ENCODE results near the gene PEX6.

Gene PEX6

DNA sequence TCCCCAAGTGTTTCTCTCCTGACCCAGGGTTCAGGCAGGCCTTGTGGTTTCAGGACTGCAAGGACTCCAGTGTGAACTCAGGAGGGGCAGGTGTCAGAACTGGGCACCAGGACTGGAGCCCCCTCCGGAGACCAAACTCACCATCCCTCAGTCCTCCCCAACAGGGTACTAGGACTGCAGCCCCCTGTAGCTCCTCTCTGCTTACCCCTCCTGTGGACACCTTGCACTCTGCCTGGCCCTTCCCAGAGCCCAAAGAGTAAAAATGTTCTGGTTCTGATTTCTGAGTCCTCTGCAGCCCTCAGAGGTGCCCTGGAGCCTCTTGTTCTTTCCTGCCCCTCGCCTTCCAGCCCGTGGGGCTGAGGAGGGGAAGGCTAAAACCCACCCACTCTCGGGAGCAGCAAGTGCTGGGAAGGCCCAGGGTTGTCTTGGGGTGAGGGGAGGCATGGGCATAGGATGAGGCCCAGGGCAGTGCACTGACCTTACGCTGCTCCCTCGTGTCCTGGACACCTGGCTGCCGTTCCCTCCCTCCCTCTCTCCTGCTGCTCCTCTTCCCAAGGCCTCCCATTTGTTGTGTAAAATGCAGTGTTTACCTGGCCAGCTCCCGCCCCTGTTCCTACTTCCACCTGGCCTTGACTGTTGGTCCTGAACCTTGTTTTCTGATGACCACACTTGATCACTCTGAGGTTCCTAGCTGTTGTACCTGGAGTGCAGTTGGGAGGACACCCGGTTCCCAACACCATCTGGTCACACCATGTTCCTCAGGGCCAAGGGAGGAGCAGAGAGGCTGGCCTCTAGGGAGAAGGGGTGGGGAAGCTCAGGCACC lies 39.8 kb downstream of the PEX6 start:
- H3K9me3 ChIP-seq (ENCODE audit: insufficient read depth, low read depth, low read length), result no peaks in the 10 kb centered on the region
- no peak overlapping the region for H3K9ac ChIP-seq (ENCODE audit: low read depth, low read length, poor library complexity, severe bottlenecking)
- H3K4me1 ChIP-seq (ENCODE audit: insufficient read depth, low read length, poor library complexity, severe bottlenecking), result peaks cover 3% of the 10 kb centered on the region
- H3K27me3 ChIP-seq (ENCODE audit: insufficient read depth, low read length, poor library complexity, severe bottlenecking), result no peaks in the 10 kb centered on the region
- peaks cover 31% of the 10 kb centered on the region for H4K20me1 ChIP-seq (ENCODE audit: insufficient read depth, low read length, poor library complexity, severe bottlenecking)
- H3K9me2 ChIP-seq (replicated peaks; ENCODE audit: low read depth, low read length), result no peaks in the 10 kb centered on the region
- H3K36me3 ChIP-seq (ENCODE audit: insufficient read depth, low read length), result peaks cover 70% of the 10 kb centered on the region; the same call in 1 of the 2 replicates
- H3K4me2 ChIP-seq (ENCODE audit: low read depth, low read length, poor library complexity, severe bottlenecking), result no peak overlapping the region
- no peak overlapping the region for H2AFZ ChIP-seq (ENCODE audit: low read length)
- no peak overlapping the region for H3K4me3 ChIP-seq (ENCODE audit: low read length, poor library complexity, severe bottlenecking)
- H3K79me2 ChIP-seq (ENCODE audit: insufficient read depth, low read length), result peaks cover 46% of the 10 kb centered on the region
- TF ChIP-seq, protein P1, sequence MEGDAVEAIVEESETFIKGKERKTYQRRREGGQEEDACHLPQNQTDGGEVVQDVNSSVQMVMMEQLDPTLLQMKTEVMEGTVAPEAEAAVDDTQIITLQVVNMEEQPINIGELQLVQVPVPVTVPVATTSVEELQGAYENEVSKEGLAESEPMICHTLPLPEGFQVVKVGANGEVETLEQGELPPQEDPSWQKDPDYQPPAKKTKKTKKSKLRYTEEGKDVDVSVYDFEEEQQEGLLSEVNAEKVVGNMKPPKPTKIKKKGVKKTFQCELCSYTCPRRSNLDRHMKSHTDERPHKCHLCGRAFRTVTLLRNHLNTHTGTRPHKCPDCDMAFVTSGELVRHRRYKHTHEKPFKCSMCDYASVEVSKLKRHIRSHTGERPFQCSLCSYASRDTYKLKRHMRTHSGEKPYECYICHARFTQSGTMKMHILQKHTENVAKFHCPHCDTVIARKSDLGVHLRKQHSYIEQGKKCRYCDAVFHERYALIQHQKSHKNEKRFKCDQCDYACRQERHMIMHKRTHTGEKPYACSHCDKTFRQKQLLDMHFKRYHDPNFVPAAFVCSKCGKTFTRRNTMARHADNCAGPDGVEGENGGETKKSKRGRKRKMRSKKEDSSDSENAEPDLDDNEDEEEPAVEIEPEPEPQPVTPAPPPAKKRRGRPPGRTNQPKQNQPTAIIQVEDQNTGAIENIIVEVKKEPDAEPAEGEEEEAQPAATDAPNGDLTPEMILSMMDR (conservative IDR thresholded peaks at IDR 0.05; ENCODE audit: low read length), result no peak
- no peak for TF ChIP-seq EZH2phosphoT487 (IDR thresholded peaks at IDR 0.05; ENCODE audit: borderline replicate concordance)
- H3F3A ChIP-seq (ENCODE audit: low read depth), result no peaks in the 10 kb centered on the region

DNA sequence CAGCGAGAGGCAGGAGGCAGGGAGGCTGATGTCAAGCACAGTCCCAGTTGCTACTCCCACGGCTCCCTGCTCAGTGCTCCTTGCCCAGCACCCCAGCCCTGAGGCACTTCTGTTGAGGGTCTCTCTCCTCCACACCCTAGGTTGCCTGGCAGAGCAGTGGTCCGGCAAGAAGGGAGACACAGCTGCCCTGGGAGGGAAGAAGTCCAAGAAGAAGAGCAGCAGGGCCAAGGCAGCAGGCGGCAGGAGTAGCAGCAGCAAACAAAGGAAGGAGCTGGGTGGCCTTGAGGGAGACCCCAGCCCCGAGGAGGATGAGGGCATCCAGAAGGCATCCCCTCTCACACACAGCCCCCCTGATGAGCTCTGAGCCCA lies 40.6 kb downstream of the PEX6 start:
- peaks cover 39% of the 10 kb centered on the region for H4K20me1 ChIP-seq (ENCODE audit: insufficient read depth, low read length, poor library complexity, severe bottlenecking)
- H3K27me3 ChIP-seq (ENCODE audit: insufficient read depth, low read length, poor library complexity, severe bottlenecking), result no peaks in the 10 kb centered on the region
- peaks cover 54% of the 10 kb centered on the region for H3K79me2 ChIP-seq (ENCODE audit: insufficient read depth, low read length)
- no peak overlapping the region for H2AFZ ChIP-seq (ENCODE audit: low read length)
- H3K36me3 ChIP-seq (ENCODE audit: insufficient read depth, low read length), result peaks cover 70% of the 10 kb centered on the region; the same call in 1 of the 2 replicates
- H3K4me2 ChIP-seq (ENCODE audit: low read depth, low read length, poor library complexity, severe bottlenecking), result no peak overlapping the region
- TF ChIP-seq, protein P1 (conservative IDR thresholded peaks at IDR 0.05; ENCODE audit: low read length), result no peak
- TF ChIP-seq EZH2phosphoT487 (IDR thresholded peaks at IDR 0.05; ENCODE audit: borderline replicate concordance), result no peak
- no peak overlapping the region for H3K9ac ChIP-seq (ENCODE audit: low read depth, low read length, poor library complexity, severe bottlenecking)
- H3K9me2 ChIP-seq (replicated peaks; ENCODE audit: low read depth, low read length), result no peaks in the 10 kb centered on the region
- H3K9me3 ChIP-seq (ENCODE audit: insufficient read depth, low read depth, low read length), result no peaks in the 10 kb centered on the region
- H3F3A ChIP-seq (ENCODE audit: low read depth), result no peaks in the 10 kb centered on the region
- no peak overlapping the region for H3K4me3 ChIP-seq (ENCODE audit: low read length, poor library complexity, severe bottlenecking)
- H3K4me1 ChIP-seq (ENCODE audit: insufficient read depth, low read length, poor library complexity, severe bottlenecking), result peaks cover 10% of the 10 kb centered on the region

GRCh38 chr6:42937548-42938427 lies 41.2 kb downstream of the PEX6 start:
- Histone ChIP-seq H3K4me1 (ENCODE audit: insufficient read depth, low read length, poor library complexity, severe bottlenecking) (peaks cover 16% of the 10 kb centered on the region), H3K4me3 (ENCODE audit: low read length, poor library complexity, severe bottlenecking) (no peak overlapping the region), H2AFZ (ENCODE audit: low read length) (no peak overlapping the region), H3K9me3 (ENCODE audit: insufficient read depth, low read depth, low read length) (no peaks in the 10 kb centered on the region), H4K20me1 (ENCODE audit: insufficient read depth, low read length, poor library complexity, severe bottlenecking) (peaks cover 46% of the 10 kb centered on the region), H3K79me2 (ENCODE audit: insufficient read depth, low read length) (peaks cover 60% of the 10 kb centered on the region), H3K27me3 (ENCODE audit: insufficient read depth, low read length, poor library complexity, severe bottlenecking) (no peaks in the 10 kb centered on the region), H3K4me2 (ENCODE audit: low read depth, low read length, poor library complexity, severe bottlenecking) (no peak overlapping the region), H3K36me3 (ENCODE audit: insufficient read depth, low read length) (peaks cover 68% of the 10 kb centered on the region; the same call in 1 of the 2 replicates), H3K9ac (ENCODE audit: low read depth, low read length, poor library complexity, severe bottlenecking) (no peak overlapping the region), H3K9me2 (replicated peaks; ENCODE audit: low read depth, low read length) (no peaks in the 10 kb centered on the region), H3F3A (ENCODE audit: low read depth) (no peaks in the 10 kb centered on the region)
- no peak for TF ChIP-seq EZH2phosphoT487 (IDR thresholded peaks at IDR 0.05; ENCODE audit: borderline replicate concordance)
- TF ChIP-seq, protein P1 (conservative IDR thresholded peaks at IDR 0.05; ENCODE audit: low read length), result no peak

Measured in Loucy (cell line).